ENCODE results near the gene SGMS2.

DNA sequence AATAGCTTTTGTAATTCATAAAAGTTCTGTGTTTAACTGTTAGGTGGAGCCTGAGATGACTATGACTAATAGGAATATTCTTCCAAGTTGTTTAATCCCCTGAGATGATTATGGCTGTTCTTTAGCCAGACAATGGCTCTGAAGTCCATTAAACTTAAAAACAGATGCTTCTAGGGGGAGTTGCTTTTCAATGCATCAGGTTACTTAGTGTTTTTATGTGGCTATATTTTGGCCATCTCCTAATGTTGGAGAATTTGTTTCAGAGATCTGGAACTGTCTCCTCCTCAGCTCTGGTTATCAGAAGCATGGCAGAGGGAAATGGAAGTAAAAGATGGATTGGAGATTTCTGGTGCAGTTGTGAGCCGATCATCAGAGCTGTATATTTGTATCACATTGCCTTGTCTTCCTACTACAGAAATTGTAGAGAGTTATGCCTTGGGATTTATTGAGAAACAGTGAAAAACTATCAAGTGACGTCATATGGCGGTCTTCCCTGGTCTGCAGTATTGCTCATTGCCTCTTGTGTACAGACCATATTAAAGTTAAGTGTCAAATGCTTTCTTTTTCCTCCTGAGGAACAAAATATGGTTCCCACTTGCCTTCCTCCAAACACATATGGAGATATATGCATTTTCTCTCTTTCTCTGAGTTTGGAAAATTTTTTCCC lies 29.8 kb downstream of the SGMS2 start:
- no peak for TF ChIP-seq POLR2AphosphoS5 (IDR thresholded peaks at IDR 0.05; ENCODE audit: low read depth, low read length)
- no peak for TF ChIP-seq POLR2A (IDR thresholded peaks at IDR 0.05; ENCODE audit: low read depth, low read length)
- TF ChIP-seq TAF1 (IDR thresholded peaks at IDR 0.05; ENCODE audit: borderline replicate concordance, low read depth, low read length), result no peak

Measured in GM12892 (cell line).